Activated T-cell treated with anti-CD3 and anti-CD28 coated beads, Interleukin-2, amount 50 U/mL, for 4 hours (primary cell): ENCODE results near the gene SMIM10. TPM values are rescaled to one million over a fixed set of nuclear protein-coding genes. Genes with fewer than 3 reads are reported as not detected.
"Not testable (repeated sequence)": the region's sequence is repeated elsewhere in the genome, so short reads cannot be mapped to it uniquely, and the experiment has no call there.

Experiments used
- ATAC-seq, 2 donors: fragments of 200-7000 bp; cut with Tn5 transposase; one replicate each; pipeline ENCODE4 v1.10.0; 2021
- DNase-seq: peaks from one replicate; pipeline ENCODE4 v3.0.0-alpha.2; 2020
- H3K27me3 Mint-ChIP-seq: one replicate; pipeline ENCODE4 v1.8.0; 2021; ENCODE audit warnings: low read depth, mixed read lengths
- H3K36me3 Mint-ChIP-seq: one replicate; pipeline ENCODE4 v1.8.0; 2022; ENCODE audit warnings: mixed read lengths; ENCODE audit not compliant: insufficient read depth
- H3K4me1 Mint-ChIP-seq: one replicate; pipeline ENCODE4 v1.8.0; 2021; ENCODE audit warnings: low read depth, mixed read lengths
- H3K4me3 Mint-ChIP-seq: one replicate; pipeline ENCODE4 v1.8.0; 2021; ENCODE audit warnings: mild to moderate bottlenecking, moderate library complexity, mixed read lengths
- H3K9me3 Mint-ChIP-seq: one replicate; pipeline ENCODE4 v1.8.0; 2021; ENCODE audit warnings: mixed read lengths
- total RNA-seq, 3 donors: library from RNA; stranded (reverse); gene quantifications; one replicate each; pipeline ENCODE4 v1.2.1, GENCODE V29; 2021

Gene SMIM10
- total RNA-seq, 3 donors from 2014 or later, result 0.43 to 0.86 (median 0.53) TPM

DNA sequence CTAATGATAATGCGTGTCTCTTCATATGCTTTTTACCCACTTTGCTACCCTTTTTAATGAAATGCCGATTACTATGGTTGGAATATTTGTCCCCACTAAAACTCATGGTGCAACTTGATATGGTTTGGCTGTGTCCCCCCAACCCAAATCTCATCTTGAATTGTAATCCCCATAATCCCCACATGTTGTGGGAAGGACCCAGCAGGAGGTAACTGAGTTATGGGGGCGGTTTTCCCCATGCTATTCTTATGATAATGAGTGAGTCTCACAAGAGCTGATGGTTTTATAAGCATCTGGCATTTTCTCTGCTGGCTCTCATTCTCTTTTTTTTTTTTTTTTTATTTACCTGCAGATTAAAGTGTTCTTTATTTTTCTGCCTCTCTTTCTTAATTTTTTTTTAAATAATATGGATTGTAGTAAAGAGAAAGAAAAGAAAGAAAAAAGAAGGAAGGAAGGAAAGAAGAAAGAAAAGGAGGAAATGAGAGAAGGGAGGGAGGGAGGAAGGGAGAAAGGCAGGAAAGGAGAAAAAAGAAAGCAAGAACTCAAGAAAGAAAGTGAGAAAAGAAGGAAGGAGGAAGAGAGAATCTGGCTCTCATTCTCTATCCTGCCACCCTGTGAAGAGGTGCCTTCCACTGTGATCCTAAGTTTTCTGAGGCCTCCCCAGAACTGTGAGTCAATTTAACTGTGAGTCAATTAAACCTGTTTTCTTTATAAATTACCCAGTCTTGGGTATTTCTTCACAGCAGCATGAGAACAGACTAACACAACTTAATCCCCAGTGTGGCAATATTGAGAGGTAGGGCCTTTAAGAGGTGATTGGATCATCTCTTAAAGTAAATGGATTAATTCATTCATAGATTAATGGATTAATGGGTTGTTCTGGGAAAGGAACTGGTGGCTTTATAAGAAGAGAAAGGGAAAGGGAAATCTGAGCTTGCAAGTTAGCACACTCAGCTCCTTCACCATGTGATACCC lies 50.6 kb downstream of the SMIM10 start:
- not testable (repeated sequence) for H3K9me3 Mint-ChIP-seq, ATAC-seq, H3K4me3 Mint-ChIP-seq, H3K27me3 Mint-ChIP-seq, H3K4me1 Mint-ChIP-seq, H3K36me3 Mint-ChIP-seq, DNase-seq

Other genes starting within 250 kb of the SMIM10 start
- gene PABIR2, start 193.8 kb upstream of the SMIM10 start, total RNA-seq, result 10 to 100 TPM; 21.4 to 24.8 (median 24.3) TPM
- 10 to 100 TPM; 18.6 to 20.3 (median 19.4) TPM for gene MOSPD1, start 75.7 kb upstream of the SMIM10 start, total RNA-seq
- under 1 TPM; 0.22 to 0.33 (median 0.24) TPM for gene RTL8B, start 31.6 kb downstream of the SMIM10 start, total RNA-seq
- 10 to 100 TPM; 17.3 to 17.7 (median 17.4) TPM for gene RTL8C, start 41.4 kb downstream of the SMIM10 start, total RNA-seq
- gene RTL8A, start 61.1 kb downstream of the SMIM10 start, total RNA-seq, result 1 to 10 TPM; 3.9 to 6.0 (median 4.4) TPM
- under 1 TPM in 2 of 3 donors, not detected in 1; 0.08 to 0.14 TPM for gene SMIM10L2B, start 107.7 kb downstream of the SMIM10 start, total RNA-seq
- gene ETDB, start 129.5 kb downstream of the SMIM10 start, total RNA-seq, result not detected
- not detected for gene CT55, start 180.4 kb downstream of the SMIM10 start, total RNA-seq